22Rv1 (cell line): Measurements from ENCODE around the gene OMD.

Experiments used
- CTCF ChIP-seq: fragments of 450-650 bp; IDR thresholded peaks from 2 replicates; pipeline ENCODE4 v1.5.1; 2017; ENCODE audit warnings: mild to moderate bottlenecking
- ZFX ChIP-seq: fragments of 450-650 bp; IDR thresholded peaks from 2 replicates; pipeline ENCODE4 v1.6.1; 2017; ENCODE audit warnings: antibody characterized with exemption, borderline replicate concordance

GRCh38 chr9:92395617-92396016, 28.7 kb downstream of the OMD start:
- no peak for TF ChIP-seq CTCF
- no peak for TF ChIP-seq ZFX
